KMS-11 (cell line): ENCODE measurements around the gene RXFP4.

Experiments
- H2AFZ ChIP-seq: fragments of 200-600 bp; sonication (generic); 2 replicates; pipeline ENCODE4 v1.6.1; 2016; ENCODE audit warnings: antibody characterized with exemption, mixed run types, low read depth
- H3K27ac ChIP-seq: fragments of 200-600 bp; sonication (generic); 2 replicates; pipeline ENCODE4 v1.6.1; 2016; ENCODE audit warnings: mild to moderate bottlenecking, mixed run types
- H3K27me3 ChIP-seq: fragments of 200-600 bp; sonication (generic); 2 replicates; pipeline ENCODE4 v1.6.1; 2017; ENCODE audit warnings: mild to moderate bottlenecking, low read depth, mixed run types, moderate library complexity; ENCODE audit not compliant: insufficient read depth
- H3K36me3 ChIP-seq: fragments of 200-600 bp; sonication (generic); 2 replicates; pipeline ENCODE4 v1.6.1; 2017; ENCODE audit warnings: mild to moderate bottlenecking, mixed run types; ENCODE audit not compliant: insufficient read depth
- H3K4me1 ChIP-seq: fragments of 200-600 bp; sonication (generic); 2 replicates; pipeline ENCODE4 v1.6.1; 2016; ENCODE audit warnings: mild to moderate bottlenecking, low read depth, mixed run types; ENCODE audit not compliant: poor library complexity, severe bottlenecking
- H3K4me2 ChIP-seq: fragments of 200-600 bp; sonication (generic); 2 replicates; pipeline ENCODE4 v1.7.0; 2016; ENCODE audit warnings: mild to moderate bottlenecking, mixed run types
- H3K4me3 ChIP-seq: fragments of 200-600 bp; sonication (generic); IDR thresholded peaks from 2 replicates; pipeline ENCODE4 v1.6.1; 2017; ENCODE audit warnings: low read depth, low read length, mixed read lengths; ENCODE audit not compliant: insufficient read depth
- H3K79me2 ChIP-seq: fragments of 200-600 bp; sonication (generic); 2 replicates; pipeline ENCODE4 v1.6.1; 2016; ENCODE audit warnings: low read depth, mixed run types; ENCODE audit not compliant: insufficient read depth
- H3K9ac ChIP-seq: fragments of 200-600 bp; sonication (generic); 2 replicates; pipeline ENCODE4 v1.6.1; 2016; ENCODE audit warnings: mild to moderate bottlenecking, mixed run types
- H4K20me1 ChIP-seq: fragments of 200-600 bp; sonication (generic); 2 replicates; pipeline ENCODE4 v1.6.1; 2016; ENCODE audit warnings: mild to moderate bottlenecking, mixed run types; ENCODE audit not compliant: insufficient read depth
- CTCF ChIP-seq: fragments of 200-600 bp; sonication (generic); conservative IDR thresholded peaks from 2 replicates; pipeline ENCODE4 v1.6.1; 2017; ENCODE audit warnings: low read depth, mild to moderate bottlenecking, antibody characterized with exemption, low read length, moderate library complexity, mixed read lengths

The RXFP4 gene

GRCh38 chr1:155897746-155898145 lies 43.7 kb upstream of the RXFP4 start:
- Histone ChIP-seq H3K27ac (no peak overlapping the region), H3K9ac (no peak overlapping the region), H3K79me2 (no peaks in the 10 kb centered on the region), H3K4me2 (no peak overlapping the region), H3K4me1 (no peaks in the 10 kb centered on the region), H4K20me1 (no peaks in the 10 kb centered on the region), H3K27me3 (no peaks in the 10 kb centered on the region), H2AFZ (no peak overlapping the region), H3K36me3 (peaks cover 6% of the 10 kb centered on the region; the same call in 1 of the 2 replicates), H3K4me3 (no peak overlapping the region)
- no peak for TF ChIP-seq CTCF

GRCh38 chr1:155898888-155899287 lies 42.5 kb upstream of the RXFP4 start:
- Histone ChIP-seq H3K4me1 (no peaks in the 10 kb centered on the region), H2AFZ (no peak overlapping the region), H3K4me2 (no peak overlapping the region), H4K20me1 (no peaks in the 10 kb centered on the region), H3K27ac (no peak overlapping the region), H3K79me2 (no peaks in the 10 kb centered on the region), H3K36me3 (peaks cover 6% of the 10 kb centered on the region; the same call in 1 of the 2 replicates), H3K27me3 (no peaks in the 10 kb centered on the region), H3K9ac (no peak overlapping the region), H3K4me3 (no peak overlapping the region)
- no peak for TF ChIP-seq CTCF

GRCh38 chr1:155899683-155900082 lies 41.8 kb upstream of the RXFP4 start:
- H2AFZ ChIP-seq, result no peak overlapping the region
- H3K36me3 ChIP-seq, result peaks cover 6% of the 10 kb centered on the region; the same call in 1 of the 2 replicates
- H4K20me1 ChIP-seq, result no peaks in the 10 kb centered on the region
- no peaks in the 10 kb centered on the region for H3K27me3 ChIP-seq
- no peak overlapping the region for H3K4me2 ChIP-seq
- no peak for TF ChIP-seq CTCF
- H3K9ac ChIP-seq, result no peak overlapping the region
- H3K4me1 ChIP-seq, result no peaks in the 10 kb centered on the region
- H3K4me3 ChIP-seq, result no peak overlapping the region
- H3K79me2 ChIP-seq, result no peaks in the 10 kb centered on the region
- no peak overlapping the region for H3K27ac ChIP-seq

- Histone ChIP-seq H3K79me2 (no peaks in the 10 kb centered on the region), H3K4me2 (no peak overlapping the region), H4K20me1 (no peaks in the 10 kb centered on the region), H3K27me3 (no peaks in the 10 kb centered on the region), H3K4me1 (no peaks in the 10 kb centered on the region), H3K4me3 (no peak overlapping the region), H2AFZ (no peak overlapping the region), H3K9ac (no peak overlapping the region), H3K36me3 (peaks cover 6% of the 10 kb centered on the region; the same call in 1 of the 2 replicates), H3K27ac (no peak overlapping the region)
- no peak for TF ChIP-seq CTCF
Observed at GRCh38 chr1:155900161-155900560, 41.3 kb upstream of the RXFP4 start.
